ENCODE data around the gene LARP4B.
"Not testable (repeated sequence)": the region's sequence is repeated elsewhere in the genome, so short reads cannot be mapped to it uniquely, and the experiment has no call there.

The LARP4B gene

GRCh38 chr10:771647-772046 is 159.9 kb downstream of the LARP4B start:
- DNase-seq (ENCODE audit: low read depth) = no peak
- TF ChIP-seq, protein P1, sequence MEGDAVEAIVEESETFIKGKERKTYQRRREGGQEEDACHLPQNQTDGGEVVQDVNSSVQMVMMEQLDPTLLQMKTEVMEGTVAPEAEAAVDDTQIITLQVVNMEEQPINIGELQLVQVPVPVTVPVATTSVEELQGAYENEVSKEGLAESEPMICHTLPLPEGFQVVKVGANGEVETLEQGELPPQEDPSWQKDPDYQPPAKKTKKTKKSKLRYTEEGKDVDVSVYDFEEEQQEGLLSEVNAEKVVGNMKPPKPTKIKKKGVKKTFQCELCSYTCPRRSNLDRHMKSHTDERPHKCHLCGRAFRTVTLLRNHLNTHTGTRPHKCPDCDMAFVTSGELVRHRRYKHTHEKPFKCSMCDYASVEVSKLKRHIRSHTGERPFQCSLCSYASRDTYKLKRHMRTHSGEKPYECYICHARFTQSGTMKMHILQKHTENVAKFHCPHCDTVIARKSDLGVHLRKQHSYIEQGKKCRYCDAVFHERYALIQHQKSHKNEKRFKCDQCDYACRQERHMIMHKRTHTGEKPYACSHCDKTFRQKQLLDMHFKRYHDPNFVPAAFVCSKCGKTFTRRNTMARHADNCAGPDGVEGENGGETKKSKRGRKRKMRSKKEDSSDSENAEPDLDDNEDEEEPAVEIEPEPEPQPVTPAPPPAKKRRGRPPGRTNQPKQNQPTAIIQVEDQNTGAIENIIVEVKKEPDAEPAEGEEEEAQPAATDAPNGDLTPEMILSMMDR (IDR thresholded peaks at IDR 0.05; ENCODE audit: low read depth, low read length, missing control alignments) = no peak
- in situ Hi-C loops (cut with HindIII; ENCODE audit: low sequenced_read_pairs) = no loop called here
- H3K4me3 ChIP-seq (ENCODE audit: low read depth, low read length) = no peak overlapping the region

GRCh38 chr10:770975-771374 is 160.5 kb downstream of the LARP4B start:
- H3K4me3 ChIP-seq (ENCODE audit: low read depth, low read length) = no peak overlapping the region
- TF ChIP-seq, protein P1 (IDR thresholded peaks at IDR 0.05; ENCODE audit: low read depth, low read length, missing control alignments) = no peak
- DNase-seq (ENCODE audit: low read depth) = no peak
- in situ Hi-C loops (cut with HindIII; ENCODE audit: low sequenced_read_pairs) = no loop called here

GRCh38 chr10:770048-770712 is 161.3 kb downstream of the LARP4B start:
- in situ Hi-C loops (cut with HindIII; ENCODE audit: low sequenced_read_pairs) = not testable (repeated sequence)

GRCh38 chr10:767794-768193 is 163.7 kb downstream of the LARP4B start:
- TF ChIP-seq, protein P1 (IDR thresholded peaks at IDR 0.05; ENCODE audit: low read depth, low read length, missing control alignments) = no peak
- no peak overlapping the region for H3K4me3 ChIP-seq (ENCODE audit: low read depth, low read length)
- in situ Hi-C loops (cut with HindIII; ENCODE audit: low sequenced_read_pairs) = no loop called here

More at GRCh38 chr10:770048-770712, 161.3 kb downstream of the LARP4B start:
- H3K4me3 ChIP-seq (ENCODE audit: low read depth, low read length); DNase-seq (ENCODE audit: low read depth): not testable (repeated sequence)

DNA sequence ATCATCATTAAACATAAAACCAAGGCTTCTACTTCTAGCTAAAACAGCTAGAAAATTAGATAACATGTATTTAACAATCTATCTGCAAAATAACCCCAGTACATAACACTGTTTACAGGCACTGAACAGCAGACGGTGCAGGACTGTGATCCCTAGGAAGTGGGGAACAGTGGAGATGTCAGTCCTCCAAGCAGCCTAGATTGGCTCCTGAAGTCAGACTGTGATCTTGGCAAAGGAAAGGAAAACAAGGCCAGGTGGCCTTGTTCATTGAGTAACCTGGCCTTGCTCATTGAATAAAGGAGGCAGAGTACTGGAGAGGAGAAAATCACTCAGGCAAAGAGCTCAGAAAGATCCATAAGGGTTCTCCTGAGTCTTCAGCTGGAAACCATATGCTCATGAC is 164.3 kb downstream of the LARP4B start:
- DNase-seq (ENCODE audit: low read depth) = no peak
- H3K4me3 ChIP-seq (ENCODE audit: low read depth, low read length) = no peak overlapping the region
- TF ChIP-seq, protein P1 (IDR thresholded peaks at IDR 0.05; ENCODE audit: low read depth, low read length, missing control alignments) = no peak
- in situ Hi-C loops (cut with HindIII; ENCODE audit: low sequenced_read_pairs) = no loop called here

More at GRCh38 chr10:767794-768193, 163.7 kb downstream of the LARP4B start:
- DNase-seq (ENCODE audit: low read depth) = no peak

- DNase-seq (ENCODE audit: low read depth) = no peak
- no peak overlapping the region for H3K4me3 ChIP-seq (ENCODE audit: low read depth, low read length)
- in situ Hi-C loops (cut with HindIII; ENCODE audit: low sequenced_read_pairs) = no loop called here
- TF ChIP-seq, protein P1 (IDR thresholded peaks at IDR 0.05; ENCODE audit: low read depth, low read length, missing control alignments) = no peak
These were observed 170.1 kb downstream of the LARP4B start for GRCh38 chr10:761376-761775.

DNA sequence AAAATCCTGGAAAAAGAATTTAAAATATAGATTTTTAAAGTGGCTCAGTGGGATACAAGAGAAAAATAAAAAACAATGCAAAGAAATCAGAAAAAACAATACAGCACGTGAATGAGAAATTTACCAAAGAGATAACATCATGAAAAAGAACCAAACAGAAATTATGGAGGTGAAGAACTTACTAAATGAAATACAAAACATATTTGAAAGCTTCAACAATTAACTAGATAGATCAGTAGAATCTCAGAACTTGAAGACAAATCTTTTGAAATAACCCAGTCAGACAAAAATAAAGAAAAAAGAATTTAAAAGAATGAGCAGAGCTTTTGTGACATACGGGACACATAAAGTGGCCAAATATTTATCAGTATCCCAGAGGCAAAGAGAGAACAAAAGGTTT is 170.9 kb downstream of the LARP4B start:
- in situ Hi-C loops (cut with HindIII; ENCODE audit: low sequenced_read_pairs) = no loop called here
- DNase-seq (ENCODE audit: low read depth) = no peak
- H3K4me3 ChIP-seq (ENCODE audit: low read depth, low read length) = no peak overlapping the region
- TF ChIP-seq, protein P1 (IDR thresholded peaks at IDR 0.05; ENCODE audit: low read depth, low read length, missing control alignments) = no peak
